Tibial nerve (tissue), 4 donors: ENCODE results near the gene EPB41. TPM values are rescaled to one million over a fixed set of nuclear protein-coding genes. Genes with fewer than 3 reads are reported as not detected.
A peak's percentile ranks its signal among the peaks of the same experiment; 100 is the strongest.

ENCODE experiments used
- DNase-seq, 2 donors: peaks; one replicate each; pipeline ENCODE4 v3.0.0-alpha.2; 2019; ENCODE audit warnings: low spot score in 2 of 2
- H3K27ac ChIP-seq, 4 donors: fragments of 200-600 bp; sonication (generic) in 3 of 4; one replicate each; pipeline ENCODE4 v1.5.1; 2017 to 2019; ENCODE audit warnings: mild to moderate bottlenecking in 1 of 4
- H3K27me3 ChIP-seq, 2 donors: fragments of 200-600 bp; sonication (generic) in 1 of 2; one replicate each; pipeline versions ENCODE4 v1.5.1 to v1.6.0; 2017 to 2019
- H3K36me3 ChIP-seq, 3 donors: fragments of 200-600 bp; sonication (generic); one replicate each; pipeline ENCODE4 v1.5.1; 2018 to 2019
- H3K4me1 ChIP-seq, 4 donors: fragments of 200-600 bp; sonication (generic) in 3 of 4; one replicate each; pipeline ENCODE4 v1.5.1; 2017 to 2019
- H3K4me3 ChIP-seq, 4 donors: fragments of 200-600 bp; sonication (generic) in 3 of 4; one replicate each; pipeline ENCODE4 v1.5.1; 2017 to 2019; ENCODE audit warnings: mild to moderate bottlenecking in 1 of 4, moderate library complexity in 1 of 4
- H3K9me3 ChIP-seq, 4 donors: fragments of 200-600 bp; sonication (generic) in 3 of 4; one replicate each; pipeline ENCODE4 v1.5.1; 2017 to 2019
- EP300 ChIP-seq, 2 donors: sonication (generic); formaldehyde crosslinking; IDR thresholded peaks; one replicate each; pipeline ENCODE4 v1.6.1; 2017; ENCODE audit warnings: antibody characterized with exemption in 2 of 2, mild to moderate bottlenecking in 1 of 2
- POLR2A ChIP-seq, 2 donors: fragments of 450-650 bp; IDR thresholded peaks; one replicate each; pipeline ENCODE4 v1.6.1; 2017; ENCODE audit warnings: antibody characterized with exemption in 2 of 2, mild to moderate bottlenecking in 2 of 2, moderate library complexity in 2 of 2
- WGBS, 2 donors: methylation state at CpG; one replicate each; pipeline ENCODE4 v1.1.5; 2018; 5-methylcytosine and 5-hydroxymethylcytosine counted together
- total RNA-seq, 4 donors: library from RNA; depleted of rRNA; stranded (reverse); fragments of >200 nt; gene quantifications; one replicate each; pipeline ENCODE4 v1.1.0, GENCODE V29; 2016
- TF ChIP-seq, protein P1 (sequence below), 5 experiments: fragments of 200-600 bp in 3 of 5; fragments of 450-650 bp in 2 of 5; sonication (generic) in 3 of 5; IDR thresholded peaks; one replicate each; pipeline ENCODE4 v1.5.1; 2016 to 2019; ENCODE audit warnings: antibody characterized with exemption in 5 of 5, mild to moderate bottlenecking in 3 of 5, moderate library complexity in 2 of 5

EPB41 gene
- total RNA-seq, 4 donors from 2014 or later, result 13.9 to 22.1 (median 16.0) TPM

DNA sequence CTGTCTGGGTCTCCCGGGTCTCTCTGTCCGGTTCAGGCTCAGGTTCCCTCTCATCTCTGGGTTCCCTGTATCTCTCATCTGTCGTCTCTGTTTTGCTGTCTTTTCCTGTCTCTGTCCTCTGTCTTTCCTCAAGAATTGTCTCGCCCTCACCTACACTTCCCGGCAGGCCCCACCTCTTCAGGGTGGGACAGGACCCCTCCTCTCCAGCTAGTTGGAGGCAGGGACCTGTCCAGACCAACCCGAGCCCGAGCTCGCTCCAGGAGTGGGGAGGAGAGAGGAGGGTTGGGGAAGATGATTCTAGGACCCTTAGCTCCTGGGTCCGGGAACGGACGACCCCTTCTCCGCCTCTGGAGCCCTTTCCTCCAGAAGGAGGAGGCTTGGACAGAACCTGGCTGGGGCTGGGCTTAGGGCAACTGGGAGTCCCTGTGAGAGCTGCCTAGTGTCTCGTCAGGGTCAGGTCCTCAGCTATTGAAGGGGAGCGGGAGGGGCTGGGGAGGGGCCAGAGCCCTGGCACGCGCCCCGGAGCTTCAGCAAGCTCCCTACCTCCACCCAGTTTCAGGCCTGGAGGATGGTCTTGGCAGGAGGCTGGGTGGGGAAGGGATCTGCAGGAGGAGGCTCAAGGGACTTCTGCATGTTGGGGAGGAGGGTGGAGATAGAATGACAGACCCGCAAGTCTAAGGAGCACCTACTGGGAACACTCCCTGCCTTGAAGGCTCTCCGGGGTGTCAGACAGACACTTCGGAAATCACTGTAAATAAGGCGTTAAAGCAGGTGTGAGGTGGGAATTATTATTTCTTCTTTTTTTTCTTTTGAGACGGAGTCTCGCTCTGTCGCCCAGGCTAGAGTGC, 26.3 kb upstream of the EPB41 start:
- no peaks in the 10 kb centered on the region for H3K9me3 ChIP-seq
- H3K4me1 ChIP-seq, result peaks cover 0 to 33% (median 21%) of the 10 kb centered on the region in 4 donors
- 25 to 30% methylated on average over 19 to 24 of the region's 24 CpGs for WGBS, 2 donors
- TF ChIP-seq, protein P1, sequence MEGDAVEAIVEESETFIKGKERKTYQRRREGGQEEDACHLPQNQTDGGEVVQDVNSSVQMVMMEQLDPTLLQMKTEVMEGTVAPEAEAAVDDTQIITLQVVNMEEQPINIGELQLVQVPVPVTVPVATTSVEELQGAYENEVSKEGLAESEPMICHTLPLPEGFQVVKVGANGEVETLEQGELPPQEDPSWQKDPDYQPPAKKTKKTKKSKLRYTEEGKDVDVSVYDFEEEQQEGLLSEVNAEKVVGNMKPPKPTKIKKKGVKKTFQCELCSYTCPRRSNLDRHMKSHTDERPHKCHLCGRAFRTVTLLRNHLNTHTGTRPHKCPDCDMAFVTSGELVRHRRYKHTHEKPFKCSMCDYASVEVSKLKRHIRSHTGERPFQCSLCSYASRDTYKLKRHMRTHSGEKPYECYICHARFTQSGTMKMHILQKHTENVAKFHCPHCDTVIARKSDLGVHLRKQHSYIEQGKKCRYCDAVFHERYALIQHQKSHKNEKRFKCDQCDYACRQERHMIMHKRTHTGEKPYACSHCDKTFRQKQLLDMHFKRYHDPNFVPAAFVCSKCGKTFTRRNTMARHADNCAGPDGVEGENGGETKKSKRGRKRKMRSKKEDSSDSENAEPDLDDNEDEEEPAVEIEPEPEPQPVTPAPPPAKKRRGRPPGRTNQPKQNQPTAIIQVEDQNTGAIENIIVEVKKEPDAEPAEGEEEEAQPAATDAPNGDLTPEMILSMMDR (IDR thresholded peaks at IDR 0.05), result no peak
- TF ChIP-seq EP300 (IDR thresholded peaks at IDR 0.05) (no peak), POLR2A (IDR thresholded peaks at IDR 0.05) (no peak)
- H3K36me3 ChIP-seq, result no peaks in the 10 kb centered on the region
- peak overlapping the region in 2 of 4 donors; percentile 55 to 78 for H3K27ac ChIP-seq
- DNase-seq, result no peak
- peaks cover 0 to 9% of the 10 kb centered on the region in 2 donors for H3K27me3 ChIP-seq
- peak overlapping the region; percentile 40 to 74 (median 67) for H3K4me3 ChIP-seq

DNA sequence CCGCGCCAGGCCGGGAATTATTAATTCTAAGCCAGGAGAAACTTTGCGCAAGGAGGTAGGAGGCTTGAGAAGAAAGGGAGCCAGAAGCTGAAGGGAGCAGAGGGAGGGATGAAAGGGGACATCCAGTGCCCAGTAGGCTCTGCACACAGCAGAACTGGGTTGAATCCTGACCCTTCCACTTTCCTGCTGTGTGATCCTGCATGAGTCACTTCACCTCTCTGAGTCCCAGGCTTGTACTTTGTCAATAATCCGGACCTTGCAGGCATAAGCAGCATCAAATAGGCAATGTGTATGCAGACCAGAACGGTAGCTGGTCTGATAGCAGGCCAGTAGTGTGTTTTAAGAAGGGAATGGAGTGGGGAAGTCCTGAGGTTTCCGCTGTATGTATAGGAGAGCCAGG, 25.5 kb upstream of the EPB41 start:
- Histone ChIP-seq H3K4me3 (no peak overlapping the region), H3K4me1 (peaks cover 0 to 33% (median 21%) of the 10 kb centered on the region in 4 donors), H3K36me3 (no peaks in the 10 kb centered on the region), H3K27me3 (peaks cover 0 to 9% of the 10 kb centered on the region in 2 donors), H3K27ac (no peak overlapping the region), H3K9me3 (no peaks in the 10 kb centered on the region)
- no peak for TF ChIP-seq POLR2A (IDR thresholded peaks at IDR 0.05)
- TF ChIP-seq EP300 (IDR thresholded peaks at IDR 0.05), result no peak
- TF ChIP-seq, protein P1 (IDR thresholded peaks at IDR 0.05), result no peak
- 93 to 95% methylated on average over 6 to 7 of the region's 7 CpGs for WGBS, 2 donors
- no peak for DNase-seq

DNA sequence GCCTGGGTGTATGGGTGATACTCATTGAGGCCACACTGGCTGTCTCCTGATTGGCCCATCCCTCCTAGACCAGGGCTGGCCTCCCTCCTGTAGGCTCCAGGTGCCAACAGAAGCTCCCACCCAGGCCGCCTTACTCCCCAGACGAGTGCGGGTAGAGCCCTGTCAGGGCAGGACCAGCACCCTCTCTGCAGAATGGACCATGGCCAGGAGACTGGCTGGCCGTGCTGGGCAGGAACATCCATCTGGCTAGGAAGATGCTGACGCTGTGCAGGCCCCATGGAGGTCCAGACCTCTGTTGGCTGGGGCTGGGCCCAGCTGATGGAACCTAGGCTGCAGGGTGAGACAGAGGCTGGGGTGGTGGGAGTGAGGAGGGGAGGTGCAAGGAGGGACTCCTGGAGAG, 25.0 kb upstream of the EPB41 start:
- no peak for DNase-seq
- no peak overlapping the region for H3K4me3 ChIP-seq
- H3K9me3 ChIP-seq, result no peaks in the 10 kb centered on the region
- H3K27me3 ChIP-seq, result peaks cover 0 to 9% of the 10 kb centered on the region in 2 donors
- WGBS, 2 donors, result 63 to 92% methylated on average over 2 to 4 of the region's 5 CpGs
- H3K27ac ChIP-seq, result no peak overlapping the region
- H3K36me3 ChIP-seq, result no peaks in the 10 kb centered on the region
- H3K4me1 ChIP-seq, result peaks cover 0 to 33% (median 20%) of the 10 kb centered on the region in 4 donors
- TF ChIP-seq POLR2A (IDR thresholded peaks at IDR 0.05) (no peak), EP300 (IDR thresholded peaks at IDR 0.05) (no peak)
- TF ChIP-seq, protein P1 (IDR thresholded peaks at IDR 0.05), result no peak

DNA sequence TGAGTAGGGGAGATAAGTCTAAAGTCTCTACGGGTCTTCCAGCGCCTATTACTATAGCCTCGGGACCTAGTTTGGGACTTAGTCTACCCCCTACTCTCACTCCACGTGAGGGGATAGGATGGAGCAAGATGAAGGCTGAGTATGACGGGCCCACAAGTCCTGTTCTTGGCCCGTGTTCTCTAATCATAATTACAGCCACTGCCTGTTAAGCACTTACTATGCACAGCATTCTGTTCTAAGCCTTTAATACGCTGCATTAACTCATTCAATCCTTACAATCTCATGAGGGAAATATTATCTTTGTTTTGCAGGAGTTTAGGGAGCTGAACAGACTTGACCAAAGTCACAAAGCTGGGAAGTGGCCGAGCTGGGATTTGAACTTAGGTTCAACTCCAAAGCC, 23.9 kb upstream of the EPB41 start:
- 74 to 75% methylated on average over 8 of the region's 8 CpGs for WGBS, 2 donors
- TF ChIP-seq POLR2A (IDR thresholded peaks at IDR 0.05) (no peak), EP300 (IDR thresholded peaks at IDR 0.05) (no peak)
- TF ChIP-seq, protein P1 (IDR thresholded peaks at IDR 0.05), result no peak
- Histone ChIP-seq H3K27ac (no peak overlapping the region), H3K36me3 (no peaks in the 10 kb centered on the region), H3K9me3 (no peaks in the 10 kb centered on the region), H3K4me3 (no peak overlapping the region), H3K27me3 (peaks cover 0 to 9% of the 10 kb centered on the region in 2 donors), H3K4me1 (peaks cover 0 to 24% (median 14%) of the 10 kb centered on the region in 4 donors)
- DNase-seq, result no peak

DNA sequence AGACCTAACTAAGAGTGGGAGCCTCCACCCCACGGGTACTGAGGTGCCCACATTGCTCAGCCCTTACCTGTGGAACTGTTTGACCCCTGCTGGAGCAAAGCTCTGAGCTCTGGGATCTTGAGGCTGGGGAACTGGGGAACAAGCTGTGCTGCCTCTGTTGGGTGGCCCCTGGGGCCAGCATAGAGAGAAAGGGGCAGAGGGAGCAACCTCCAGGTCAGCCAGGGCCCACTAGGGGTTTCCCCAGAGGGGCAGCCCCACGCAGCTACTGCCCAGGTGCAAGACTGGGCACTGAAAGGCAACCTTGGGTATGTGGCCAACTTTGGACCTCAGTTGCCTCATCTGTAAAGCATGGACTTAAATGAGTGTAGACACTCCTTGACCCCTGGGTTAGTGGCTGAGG, 23.5 kb upstream of the EPB41 start:
- Histone ChIP-seq H3K27ac (no peak overlapping the region), H3K9me3 (no peaks in the 10 kb centered on the region), H3K36me3 (no peaks in the 10 kb centered on the region), H3K27me3 (peaks cover 0 to 9% of the 10 kb centered on the region in 2 donors), H3K4me1 (peaks cover 0 to 24% (median 12%) of the 10 kb centered on the region in 4 donors), H3K4me3 (no peak overlapping the region)
- DNase-seq, result no peak
- no peak for TF ChIP-seq EP300 (IDR thresholded peaks at IDR 0.05)
- TF ChIP-seq, protein P1 (IDR thresholded peaks at IDR 0.05), result no peak
- WGBS, 2 donors, result 47 to 66% methylated on average over 2 of the region's 2 CpGs
